H9 (cell line): Measurements from ENCODE around the gene WNT10A. TPM values are rescaled to one million over a fixed set of nuclear protein-coding genes. Genes with fewer than 3 reads are reported as not detected.

Source experiments
- DNase-seq: peaks from one replicate; pipeline ENCODE4 v3.0.0-alpha.2; 2017
- H2AFZ ChIP-seq: one replicate; pipeline ENCODE4 v1.6.1; 2013; ENCODE audit warnings: mild to moderate bottlenecking, low read length, control low read depth, moderate library complexity
- H2AK5ac ChIP-seq: 2 replicates; pipeline ENCODE4 v1.6.1; 2013; ENCODE audit warnings: low read length, control low read depth, mixed read lengths; ENCODE audit not compliant: insufficient read length
- H2BK120ac ChIP-seq: one replicate; pipeline ENCODE4 v1.6.1; 2013; ENCODE audit warnings: low read depth, mild to moderate bottlenecking, low read length, control low read depth, inconsistent platforms; ENCODE audit not compliant: poor library complexity, severe bottlenecking
- H2BK12ac ChIP-seq: 2 replicates; pipeline ENCODE4 v1.6.1; 2013; ENCODE audit warnings: low read length, control low read depth, mixed read lengths, low read depth; ENCODE audit not compliant: insufficient read length
- H2BK15ac ChIP-seq: 2 replicates; pipeline ENCODE4 v1.6.1; 2013; ENCODE audit warnings: low read depth, low read length, control low read depth
- H2BK20ac ChIP-seq: one replicate; pipeline ENCODE4 v1.6.1; 2013; ENCODE audit warnings: low read depth, mild to moderate bottlenecking, low read length, control low read depth, inconsistent platforms; ENCODE audit not compliant: poor library complexity, severe bottlenecking
- H2BK5ac ChIP-seq: 2 replicates; pipeline ENCODE4 v1.6.1; 2013; ENCODE audit warnings: low read length, control low read depth, mixed read lengths; ENCODE audit not compliant: insufficient read length
- H3K14ac ChIP-seq: 2 replicates; pipeline ENCODE4 v1.6.1; 2013; ENCODE audit warnings: low read length, control low read depth; ENCODE audit not compliant: insufficient read depth
- H3K18ac ChIP-seq: 2 replicates; pipeline ENCODE4 v1.6.1; 2013; ENCODE audit warnings: low read depth, mild to moderate bottlenecking, mixed read lengths, low read length, control low read depth; ENCODE audit not compliant: insufficient read length
- H3K23ac ChIP-seq: 2 replicates; pipeline ENCODE4 v1.6.1; 2013; ENCODE audit warnings: low read length, control low read depth, mixed read lengths, low read depth; ENCODE audit not compliant: insufficient read length
- H3K23me2 ChIP-seq: 2 replicates; pipeline ENCODE4 v1.6.1; 2013; ENCODE audit warnings: low read depth, mild to moderate bottlenecking, mixed read lengths, low read length, control low read depth; ENCODE audit not compliant: insufficient read length, poor library complexity, severe bottlenecking
- H3K27ac ChIP-seq: 2 replicates; pipeline ENCODE4 v1.5.1; 2013; ENCODE audit warnings: low read length, control low read depth, mixed read lengths, low read depth; ENCODE audit not compliant: insufficient read length
- H3K27me3 ChIP-seq: 2 replicates; pipeline ENCODE4 v1.6.1; 2013; ENCODE audit warnings: low read length, control low read depth, inconsistent platforms; ENCODE audit not compliant: insufficient read depth
- H3K4ac ChIP-seq: 2 replicates; pipeline ENCODE4 v1.6.1; 2013; ENCODE audit warnings: low read depth, mild to moderate bottlenecking, control low read depth, inconsistent platforms, low read length, moderate library complexity
- H3K4me1 ChIP-seq: 2 replicates; pipeline ENCODE4 v1.6.1; 2013; ENCODE audit warnings: low read length, control low read depth, inconsistent platforms; ENCODE audit not compliant: insufficient read depth
- H3K4me2 ChIP-seq: 2 replicates; pipeline ENCODE4 v1.6.1; 2013; ENCODE audit warnings: low read length, control low read depth, mixed read lengths; ENCODE audit not compliant: insufficient read length, insufficient read depth
- H3K56ac ChIP-seq: 2 replicates; pipeline ENCODE4 v1.6.1; 2013; ENCODE audit warnings: low read depth, mild to moderate bottlenecking, mixed read lengths, low read length, control low read depth; ENCODE audit not compliant: insufficient read length
- H3K79me1 ChIP-seq: 2 replicates; pipeline ENCODE4 v1.6.1; 2013; ENCODE audit warnings: low read depth, mild to moderate bottlenecking, moderate library complexity, low read length, control low read depth, inconsistent platforms; ENCODE audit not compliant: insufficient read depth, poor library complexity, severe bottlenecking
- H3K79me2 ChIP-seq: 2 replicates; pipeline ENCODE4 v1.6.1; 2013; ENCODE audit warnings: low read length, control low read depth, inconsistent platforms; ENCODE audit not compliant: insufficient read depth
- H3K9ac ChIP-seq: 2 replicates; pipeline ENCODE4 v1.6.1; 2013; ENCODE audit warnings: low read length, control low read depth, mixed read lengths; ENCODE audit not compliant: insufficient read length; ENCODE audit errors: extremely low read depth
- H3K9me3 ChIP-seq: one replicate; pipeline ENCODE4 v1.6.1; 2013; ENCODE audit warnings: low read depth, low read length, inconsistent platforms; ENCODE audit not compliant: control insufficient read depth
- H3T11ph ChIP-seq: one replicate; pipeline ENCODE4 v1.6.1; 2013; ENCODE audit warnings: mild to moderate bottlenecking, low read length, control low read depth, inconsistent platforms
- H4K20me1 ChIP-seq: one replicate; pipeline ENCODE4 v1.6.1; 2013; ENCODE audit not compliant: control insufficient read depth, insufficient read length, insufficient read depth
- H4K5ac ChIP-seq: 2 replicates; pipeline ENCODE4 v1.6.1; 2013; ENCODE audit warnings: low read depth, mild to moderate bottlenecking, mixed read lengths, low read length, control low read depth; ENCODE audit not compliant: insufficient read length
- H4K8ac ChIP-seq: replicated peaks from 2 replicates; pipeline ENCODE4 v1.6.1; 2013; ENCODE audit warnings: low read length, control low read depth, mixed read lengths, low read depth; ENCODE audit not compliant: insufficient read length
- H4K91ac ChIP-seq: 2 replicates; pipeline ENCODE4 v1.6.1; 2013; ENCODE audit warnings: low read depth, mild to moderate bottlenecking, moderate library complexity, mixed read lengths, low read length, control low read depth; ENCODE audit not compliant: insufficient read length
- H3K27ac Mint-ChIP-seq, 3 experiments: 2 replicates in 2 of 3; 3 replicates in 1 of 3; pipeline ENCODE4 v1.8.0; 2020 to 2021; ENCODE audit warnings: mixed read lengths in 3 of 3, mild to moderate bottlenecking in 1 of 3, moderate library complexity in 1 of 3
- H3K27me3 Mint-ChIP-seq: 2 replicates; pipeline ENCODE4 v1.8.0; 2021; ENCODE audit warnings: low read depth, mild to moderate bottlenecking, moderate library complexity, mixed read lengths
- H3K36me3 Mint-ChIP-seq, 3 experiments: 2 replicates in 2 of 3; 3 replicates in 1 of 3; pipeline ENCODE4 v1.8.0; 2020 to 2021; ENCODE audit warnings: low read depth in 3 of 3, mixed read lengths in 3 of 3; ENCODE audit not compliant: insufficient read depth in 1 of 3
- H3K4me1 Mint-ChIP-seq, 2 experiments: 2 replicates each; pipeline ENCODE4 v1.8.0; 2020; ENCODE audit warnings: mixed read lengths in 2 of 2
- H3K4me3 Mint-ChIP-seq, 2 experiments: 2 replicates in 1 of 2; 3 replicates in 1 of 2; pipeline ENCODE4 v1.8.0; 2020 to 2021; ENCODE audit warnings: mild to moderate bottlenecking in 2 of 2, mixed read lengths in 2 of 2, moderate library complexity in 1 of 2
- H3K9me3 Mint-ChIP-seq, 2 experiments: 2 replicates in 1 of 2; 3 replicates in 1 of 2; pipeline ENCODE4 v1.8.0; 2020; ENCODE audit warnings: mild to moderate bottlenecking in 2 of 2, mixed read lengths in 2 of 2, moderate library complexity in 1 of 2
- WGBS: extraction: QIAGEN DNeasy Blood & Tissue Kit; methylation state at CpG from one replicate; pipeline ENCODE4 v1.1.7; 2013; ENCODE audit warnings: missing lambda C conversion rate, low lambda C conversion rate, mixed read lengths; ENCODE audit not compliant: insufficient read length; ENCODE audit errors: extremely low coverage; 5-methylcytosine and 5-hydroxymethylcytosine counted together
- total RNA-seq: library from RNA; stranded (reverse); gene quantifications from 2 replicates; pipeline ENCODE4 v1.2.1, GENCODE V29; 2021
- TF ChIP-seq, protein P1 (sequence below): fragments of 200-600 bp; sonication (generic); conservative IDR thresholded peaks from 3 replicates; pipeline ENCODE4 v1.8.0; 2021; ENCODE audit warnings: antibody characterized with exemption, mild to moderate bottlenecking

Gene WNT10A
- total RNA-seq, 1 experiment from 2014 or later = not detected

DNA sequence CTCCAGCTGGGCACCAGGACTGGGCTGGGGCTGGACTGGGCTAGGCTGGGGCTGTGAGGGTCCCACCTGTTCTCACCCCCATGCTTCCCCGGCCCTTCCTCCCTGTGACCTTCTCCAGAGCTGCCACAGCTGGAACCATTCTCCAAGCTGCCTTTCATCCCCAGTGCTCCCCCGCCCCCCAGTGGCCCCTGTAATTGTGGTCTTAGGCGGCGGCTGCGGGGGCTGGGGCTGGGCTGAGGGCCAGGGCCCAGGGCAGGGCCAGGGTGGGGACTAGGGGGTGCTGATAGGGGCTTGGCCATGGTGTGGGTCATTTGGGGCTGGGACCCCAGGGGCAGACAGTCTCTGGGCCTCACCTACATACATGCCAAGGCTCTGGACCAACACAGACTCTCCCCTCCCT lies 2.8 kb upstream of the WNT10A start:
- H3K27me3 ChIP-seq = peaks cover 93% of the 10 kb centered on the region
- no peak for DNase-seq
- peaks cover 97% of the 10 kb centered on the region for H3K27me3 Mint-ChIP-seq
- no peak overlapping the region for H2BK20ac ChIP-seq
- no peak overlapping the region for H2BK5ac ChIP-seq
- no peak overlapping the region for H3K27ac Mint-ChIP-seq
- H3K4me1 Mint-ChIP-seq = peaks cover 21 to 28% of the 10 kb centered on the region in 2 experiments
- no peak overlapping the region for H3K27ac ChIP-seq
- no peak overlapping the region for H2BK12ac ChIP-seq
- H3K79me2 ChIP-seq = no peaks in the 10 kb centered on the region
- peaks cover 2% of the 10 kb centered on the region for H4K20me1 ChIP-seq
- H3K9ac ChIP-seq = no peak overlapping the region
- H3K9me3 ChIP-seq = no peaks in the 10 kb centered on the region
- H3K36me3 Mint-ChIP-seq = no peaks in the 10 kb centered on the region; a peak in 2 of 7 replicates
- H3K4me2 ChIP-seq = no peak overlapping the region
- TF ChIP-seq, protein P1, sequence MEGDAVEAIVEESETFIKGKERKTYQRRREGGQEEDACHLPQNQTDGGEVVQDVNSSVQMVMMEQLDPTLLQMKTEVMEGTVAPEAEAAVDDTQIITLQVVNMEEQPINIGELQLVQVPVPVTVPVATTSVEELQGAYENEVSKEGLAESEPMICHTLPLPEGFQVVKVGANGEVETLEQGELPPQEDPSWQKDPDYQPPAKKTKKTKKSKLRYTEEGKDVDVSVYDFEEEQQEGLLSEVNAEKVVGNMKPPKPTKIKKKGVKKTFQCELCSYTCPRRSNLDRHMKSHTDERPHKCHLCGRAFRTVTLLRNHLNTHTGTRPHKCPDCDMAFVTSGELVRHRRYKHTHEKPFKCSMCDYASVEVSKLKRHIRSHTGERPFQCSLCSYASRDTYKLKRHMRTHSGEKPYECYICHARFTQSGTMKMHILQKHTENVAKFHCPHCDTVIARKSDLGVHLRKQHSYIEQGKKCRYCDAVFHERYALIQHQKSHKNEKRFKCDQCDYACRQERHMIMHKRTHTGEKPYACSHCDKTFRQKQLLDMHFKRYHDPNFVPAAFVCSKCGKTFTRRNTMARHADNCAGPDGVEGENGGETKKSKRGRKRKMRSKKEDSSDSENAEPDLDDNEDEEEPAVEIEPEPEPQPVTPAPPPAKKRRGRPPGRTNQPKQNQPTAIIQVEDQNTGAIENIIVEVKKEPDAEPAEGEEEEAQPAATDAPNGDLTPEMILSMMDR = no peak
- no peak overlapping the region for H2BK120ac ChIP-seq
- no peak overlapping the region for H4K91ac ChIP-seq
- H3K79me1 ChIP-seq = no peaks in the 10 kb centered on the region
- H2BK15ac ChIP-seq = no peak overlapping the region
- no peak overlapping the region for H3K18ac ChIP-seq
- no peak overlapping the region for H4K5ac ChIP-seq
- no peak overlapping the region for H2AFZ ChIP-seq
- H4K8ac ChIP-seq = no peak overlapping the region
- no CpG with 5 or more reads among the region's 5 CpGs for WGBS
- no peak overlapping the region for H3K56ac ChIP-seq
- no peak overlapping the region for H3K4ac ChIP-seq
- H3K23me2 ChIP-seq = no peaks in the 10 kb centered on the region
- no peak overlapping the region for H3T11ph ChIP-seq
- no peak overlapping the region for H3K4me3 Mint-ChIP-seq
- no peak overlapping the region for H2AK5ac ChIP-seq
- peaks cover 0 to 2% of the 10 kb centered on the region in 2 experiments; a peak in 3 of 5 replicates for H3K9me3 Mint-ChIP-seq
- no peak overlapping the region for H3K14ac ChIP-seq
- no peaks in the 10 kb centered on the region for H3K4me1 ChIP-seq
- H3K23ac ChIP-seq = no peak overlapping the region
